Measurements from ENCODE around the gene DPT.
A peak's percentile ranks its signal among the peaks of the same experiment; 100 is the strongest.
"Not testable (repeated sequence)": the region's sequence is repeated elsewhere in the genome, so short reads cannot be mapped to it uniquely, and the experiment has no call there.

DPT gene

DNA sequence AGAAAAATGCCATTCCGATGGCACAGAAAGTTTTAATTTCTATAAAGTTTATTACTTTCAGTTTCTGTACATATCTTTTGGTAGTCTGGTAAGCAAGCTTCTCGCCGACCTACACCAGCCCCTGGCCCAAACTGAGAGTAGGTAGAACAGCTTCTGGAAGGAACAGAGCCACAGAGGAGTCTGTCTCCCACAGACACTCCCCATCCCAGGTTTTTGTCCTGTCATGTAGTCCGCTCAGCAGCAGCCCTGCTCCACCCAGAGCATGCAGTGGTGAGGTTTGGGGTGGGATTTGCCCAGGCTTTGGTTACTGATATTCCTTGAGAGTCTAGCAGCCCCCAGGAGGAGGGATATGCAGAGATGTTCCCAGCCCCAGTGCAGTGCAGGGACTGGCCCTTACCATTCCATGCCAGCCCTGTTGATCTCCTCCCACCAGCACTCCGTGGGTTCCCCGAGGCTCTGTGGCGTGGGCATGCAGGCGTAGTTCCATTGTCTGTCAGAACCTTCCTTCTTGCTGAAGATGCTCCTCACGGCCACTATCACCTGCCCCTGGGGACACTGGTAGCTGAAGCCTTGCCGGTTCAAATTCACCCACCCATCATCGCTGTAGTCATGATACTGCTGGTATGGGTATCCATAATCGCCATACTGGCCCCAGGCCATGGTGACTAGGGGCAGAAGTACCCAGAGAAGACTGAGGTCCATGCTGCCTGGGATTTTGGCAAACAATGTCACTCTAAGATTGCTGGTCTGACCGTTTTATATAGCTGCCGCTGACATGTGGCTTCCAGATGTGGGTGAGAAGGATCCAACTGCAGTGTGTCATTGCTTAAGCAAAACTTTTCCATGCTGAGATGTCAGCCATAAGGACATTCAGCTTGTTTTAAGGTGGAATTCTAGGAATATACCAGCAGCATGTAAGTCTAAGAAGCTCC, at the start of gene DPT:
TSS of gene DPT (minus strand) at position 734 of the 932 bp plus-strand sequence. CDS start at position 702, 32 bp downstream.
- DNase-seq: peak; percentile 73

DNA sequence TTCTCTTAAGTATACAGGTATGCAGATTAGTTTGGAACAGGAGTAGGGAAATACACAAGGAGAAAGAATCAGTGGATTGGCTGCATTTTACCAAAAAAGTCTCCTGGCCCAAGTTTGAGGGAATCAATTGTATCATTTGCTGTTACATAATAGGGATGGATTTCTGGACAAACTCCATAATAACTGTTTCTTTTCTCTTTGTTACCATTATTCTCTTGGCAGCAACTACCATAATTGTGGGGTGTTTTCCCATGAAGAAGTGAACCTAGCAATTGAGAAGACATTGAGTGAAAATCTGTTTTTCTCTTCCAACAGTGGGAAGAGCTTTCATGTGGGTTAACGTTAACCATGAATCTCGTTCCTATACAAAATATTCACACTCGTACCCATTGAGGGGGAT, 46.4 kb upstream of the DPT start:
- DNase-seq: no peak

DNA sequence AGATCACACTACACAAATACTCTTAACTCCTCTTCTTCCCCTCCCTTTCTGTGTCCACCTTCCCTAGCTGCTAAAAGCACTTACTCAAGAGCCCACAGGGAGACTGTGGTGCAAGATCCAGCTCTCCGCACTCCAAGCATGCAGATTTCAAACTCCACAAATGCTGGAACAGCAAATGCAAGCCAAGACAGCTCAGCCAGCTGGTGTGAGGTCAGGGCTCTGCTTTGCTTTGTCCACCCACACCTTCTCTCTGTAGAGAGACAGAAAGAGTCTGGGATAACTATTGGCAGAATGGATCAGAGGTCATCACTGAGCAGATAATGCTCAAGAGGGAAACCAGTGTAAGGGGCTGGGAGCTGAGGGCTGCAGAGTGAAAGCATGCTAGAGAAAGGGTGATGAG, 45.2 kb upstream of the DPT start:
- peak; percentile 17 for DNase-seq

DNA sequence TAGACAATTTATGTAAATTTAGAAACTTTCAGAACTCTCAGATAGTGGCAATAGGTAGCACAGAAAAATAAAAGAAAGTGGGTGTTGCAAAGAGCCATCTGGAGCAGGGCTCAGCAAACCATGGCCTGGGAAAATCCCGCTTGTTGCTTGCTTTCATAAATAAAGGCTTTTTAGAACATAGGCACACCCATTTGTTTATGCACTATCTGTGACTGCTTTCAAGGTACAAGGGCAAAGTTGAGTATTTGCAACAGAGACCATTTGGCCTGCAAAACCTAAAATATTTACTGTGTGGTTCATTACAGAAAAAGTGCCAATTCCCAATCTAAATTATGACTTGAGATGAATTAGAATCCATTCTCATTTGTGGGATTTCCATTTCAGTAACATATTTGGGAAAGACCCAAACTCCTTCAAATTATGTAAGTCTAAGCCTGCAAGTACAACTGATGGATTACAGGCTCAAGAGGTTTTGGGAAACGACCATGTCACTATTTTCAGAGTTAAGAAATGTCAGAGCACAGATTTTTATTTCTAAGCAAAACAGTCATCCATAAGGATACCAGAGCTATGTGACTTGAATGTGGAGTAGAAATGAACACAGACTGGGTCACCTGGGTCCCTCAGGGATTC, 43.5 kb upstream of the DPT start:
- no peak for DNase-seq

DNA sequence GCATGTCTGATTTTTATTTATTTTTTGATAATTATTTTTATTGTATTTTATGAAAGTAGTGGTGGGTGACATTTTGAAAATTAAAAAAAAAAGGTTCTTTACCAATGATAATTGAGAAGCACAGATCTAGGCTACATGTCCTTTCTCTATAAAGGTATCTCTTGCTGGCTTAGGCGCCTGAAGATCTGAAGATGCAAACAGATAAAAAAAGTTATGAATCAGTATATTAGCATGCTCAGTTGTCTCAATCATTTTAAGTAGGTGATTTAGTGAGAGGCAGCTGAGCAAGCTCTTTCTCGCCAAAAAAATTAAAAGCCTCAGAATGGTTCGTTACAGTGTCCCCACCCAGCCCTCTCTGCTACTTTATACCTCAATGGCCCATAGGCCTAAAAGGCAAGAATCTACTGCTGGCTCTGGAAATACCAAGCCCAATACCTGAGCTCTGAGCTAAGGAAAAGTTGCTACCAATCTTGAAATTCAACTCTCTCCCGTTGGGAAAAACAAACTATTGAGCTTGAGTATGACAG, 42.2 kb upstream of the DPT start:
- no peak for DNase-seq

DNA sequence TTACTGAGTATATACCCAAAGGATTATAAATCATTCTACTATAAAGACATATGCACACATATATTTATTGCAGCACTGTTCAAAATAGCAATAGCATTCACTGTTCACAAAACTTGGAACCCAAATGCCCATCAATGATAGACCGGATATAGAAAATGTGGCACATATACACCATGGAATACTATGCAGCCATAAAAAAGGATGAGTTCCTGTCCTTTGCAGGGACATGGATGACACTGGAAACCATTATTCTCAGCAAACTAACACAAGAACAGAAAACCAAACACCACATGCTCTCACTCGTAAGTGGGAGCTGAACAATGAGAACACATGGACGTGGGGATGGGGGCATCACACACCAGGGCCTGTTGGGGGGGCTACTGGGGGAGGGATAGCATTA, 40.9 kb upstream of the DPT start:
- not testable (repeated sequence) for DNase-seq

DNA sequence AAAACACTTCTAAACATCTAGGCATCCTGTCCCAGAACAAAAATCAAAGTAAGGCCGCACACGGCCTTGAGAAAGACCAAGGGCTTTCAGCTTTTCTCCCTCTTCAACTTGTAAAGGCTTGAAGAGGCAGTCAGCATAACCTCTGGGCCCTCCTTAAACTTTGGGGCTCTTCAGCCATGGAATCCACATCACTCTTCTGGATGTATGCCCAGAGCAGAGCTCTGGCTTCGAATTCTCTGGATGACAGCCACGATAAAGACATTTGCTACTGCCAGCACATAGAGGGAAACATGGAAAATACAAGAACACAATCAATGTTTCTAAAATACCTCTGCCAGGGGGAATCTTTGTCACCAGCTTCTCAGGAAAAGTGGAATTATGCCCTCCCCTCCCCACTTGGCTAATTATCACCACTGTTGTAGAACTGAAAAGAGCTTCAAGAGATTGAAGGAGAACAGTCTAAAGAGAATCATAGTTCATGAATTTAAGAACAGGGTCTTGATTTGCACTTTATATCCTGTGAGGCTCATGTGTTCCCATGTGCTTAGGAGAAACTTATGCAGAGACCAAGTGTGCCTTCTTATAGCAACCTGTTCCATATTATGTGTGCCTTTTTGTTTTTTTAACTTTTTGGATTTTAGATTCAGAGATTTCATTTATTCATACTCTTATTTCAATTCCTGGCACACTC, 39.0 kb upstream of the DPT start:
- peak; percentile 56 for DNase-seq

DNA sequence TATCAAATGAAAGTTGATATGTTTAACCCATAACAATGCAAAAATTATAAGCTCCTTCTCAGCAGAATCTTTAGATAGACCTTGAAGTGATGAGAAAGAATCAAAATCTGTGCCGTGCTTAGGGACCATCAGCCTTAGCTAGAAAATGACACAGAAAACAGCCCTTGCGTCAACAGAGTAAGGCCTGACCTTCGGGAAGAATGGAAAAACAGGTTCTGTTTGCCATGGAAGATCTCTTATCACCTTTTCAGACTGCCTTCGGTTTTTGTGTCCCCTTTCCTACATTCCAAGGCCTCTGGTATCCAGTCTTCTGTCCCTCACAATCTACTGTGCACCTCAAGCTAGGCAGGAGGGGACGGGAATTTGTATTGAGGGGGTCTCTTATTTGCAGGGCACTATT, 37.6 kb upstream of the DPT start:
- no peak for DNase-seq

DNA sequence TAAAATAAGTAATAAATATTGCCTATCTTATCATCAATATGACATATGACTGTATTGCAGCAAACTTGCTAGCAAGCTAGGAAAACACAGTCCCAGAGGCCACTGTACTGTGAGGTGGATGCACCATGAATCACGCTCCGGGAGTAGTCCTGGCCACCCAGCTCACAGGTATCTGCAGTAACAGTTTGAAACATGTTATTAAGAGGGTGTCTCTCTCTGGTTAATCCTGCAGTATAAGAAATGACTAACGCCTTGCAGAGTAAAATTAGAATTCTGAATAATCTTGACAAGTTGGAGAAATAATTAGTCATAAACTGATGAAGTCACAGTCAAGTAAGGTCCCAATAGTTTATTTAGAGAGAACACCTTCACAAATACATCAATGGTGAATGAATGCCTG, 34.0 kb upstream of the DPT start:
- DNase-seq: no peak

DNA sequence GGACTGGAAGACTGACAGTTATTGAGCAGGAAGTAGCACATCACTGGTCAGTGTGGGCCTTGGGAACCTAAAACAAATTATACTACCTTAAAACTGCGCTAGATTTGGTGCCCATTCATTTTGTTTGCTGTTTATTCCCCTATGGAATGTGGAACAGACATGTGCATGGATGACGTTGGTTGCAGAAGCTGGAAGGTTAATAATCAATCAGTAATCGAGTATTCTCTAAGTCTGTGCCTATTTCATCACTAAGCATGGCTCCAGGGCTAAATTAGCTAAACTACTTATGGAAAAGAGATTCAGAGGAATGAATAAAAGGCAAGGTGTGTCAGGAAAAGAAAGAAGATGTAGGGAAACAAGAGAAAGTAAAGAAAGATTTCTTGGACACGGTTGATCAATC, 33.5 kb upstream of the DPT start:
- DNase-seq: no peak

DNA sequence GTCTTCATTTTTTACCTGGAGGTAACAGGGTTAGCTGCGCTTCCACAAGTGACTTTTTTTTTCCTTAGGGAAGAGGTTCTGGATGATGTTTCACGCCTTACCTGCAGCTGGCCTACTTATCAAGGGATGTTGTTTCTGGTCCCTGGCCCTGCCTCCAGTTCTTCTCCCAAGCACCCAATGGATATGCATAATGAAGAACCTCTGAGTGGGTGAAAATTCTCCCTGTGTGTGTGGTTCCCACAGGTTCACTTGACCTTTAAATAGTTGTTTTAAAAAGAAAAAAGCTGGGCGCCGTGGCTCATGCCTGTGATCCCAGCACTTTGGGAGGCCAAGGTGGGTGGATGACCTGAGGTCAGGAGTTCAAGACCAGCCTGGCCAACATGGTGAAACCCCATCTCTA, 31.8 kb upstream of the DPT start:
- DNase-seq: no peak

DNA sequence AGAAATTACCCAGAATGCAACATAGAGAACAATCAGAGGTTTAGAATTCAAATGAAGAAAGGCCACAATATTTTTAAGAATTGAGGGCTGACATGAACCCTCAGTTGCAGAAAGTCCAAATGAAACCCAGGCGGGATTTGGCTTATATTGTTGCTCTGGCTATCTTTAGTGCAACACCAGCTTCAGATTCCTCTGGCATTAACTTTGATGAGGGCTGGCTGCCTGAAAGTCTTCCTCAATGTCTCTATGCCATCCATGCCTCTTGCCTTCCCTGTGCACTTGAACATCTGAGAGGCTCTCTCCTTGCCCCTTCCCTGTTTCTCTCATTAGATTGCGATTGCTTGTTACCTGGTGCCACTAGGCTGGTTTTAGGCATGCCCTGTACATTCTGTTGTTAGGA, 31.2 kb upstream of the DPT start:
- no peak for DNase-seq

DNA sequence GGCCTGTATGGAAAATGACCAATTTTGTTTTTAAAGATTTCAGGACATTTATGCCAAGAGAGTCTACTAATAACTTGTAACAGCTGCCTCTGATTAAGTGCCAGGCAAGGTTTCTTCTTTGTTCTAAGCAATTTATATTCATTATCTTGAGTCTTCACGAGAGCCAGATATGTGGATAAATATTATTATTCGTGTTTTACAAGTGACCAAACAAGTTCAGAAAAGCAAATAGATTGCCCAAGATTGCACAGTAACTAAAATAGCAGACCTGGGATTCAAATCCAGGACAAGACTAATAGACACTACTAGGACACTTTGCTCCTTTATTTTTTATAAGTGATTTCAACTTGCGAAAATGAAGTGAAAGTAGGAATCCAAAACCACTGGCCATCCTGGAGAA, 30.1 kb upstream of the DPT start:
- no peak for DNase-seq

DNA sequence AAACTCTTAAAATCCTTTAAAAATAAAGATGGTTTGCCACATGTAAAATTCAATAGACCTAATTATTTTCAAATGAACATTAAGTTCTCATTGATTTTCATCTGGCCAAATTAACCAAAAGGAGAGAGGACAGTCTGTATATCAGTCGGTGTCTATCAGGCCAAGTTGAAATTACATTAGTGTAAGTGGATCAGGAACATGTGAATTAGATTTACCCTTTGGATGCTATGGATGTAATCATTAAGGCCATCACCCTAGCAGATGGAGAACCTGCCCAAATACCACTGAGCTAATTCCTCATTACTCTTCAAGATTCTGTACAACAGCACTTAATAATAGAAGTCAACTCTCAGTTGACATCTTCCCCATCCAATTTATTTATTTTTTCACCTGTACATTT, 29.5 kb upstream of the DPT start:
- DNase-seq: no peak

DNA sequence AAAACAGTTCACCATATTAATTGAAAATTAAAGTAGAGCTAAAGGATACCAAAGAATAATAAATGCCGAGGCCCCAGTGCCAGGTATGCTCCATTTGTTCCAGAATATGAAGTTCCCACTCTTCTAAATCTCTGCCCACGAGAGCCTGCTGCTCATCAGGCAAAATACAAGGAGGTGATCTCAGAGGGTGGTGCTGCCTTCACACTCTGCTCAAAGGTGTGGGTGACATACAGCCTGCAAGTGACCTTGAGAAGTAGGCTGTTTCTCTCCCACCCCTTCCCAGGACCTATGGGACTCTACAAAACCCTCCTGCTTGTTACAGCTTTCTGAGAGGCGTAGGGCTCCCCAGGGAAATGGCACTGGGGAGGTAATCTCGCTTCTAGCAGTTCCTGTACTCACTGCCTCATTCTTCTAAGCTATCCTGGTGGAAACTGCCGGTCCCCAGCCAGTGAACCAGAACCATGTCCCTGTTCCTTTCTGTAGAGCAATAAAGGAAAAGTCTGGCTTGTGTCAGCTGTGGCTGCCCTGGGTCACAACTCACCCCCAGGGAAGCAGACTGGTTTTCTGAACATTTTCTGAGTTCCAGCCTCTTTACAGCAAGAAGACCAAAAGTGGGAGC, 26.9 kb upstream of the DPT start:
- DNase-seq: peak; percentile 44

DNA sequence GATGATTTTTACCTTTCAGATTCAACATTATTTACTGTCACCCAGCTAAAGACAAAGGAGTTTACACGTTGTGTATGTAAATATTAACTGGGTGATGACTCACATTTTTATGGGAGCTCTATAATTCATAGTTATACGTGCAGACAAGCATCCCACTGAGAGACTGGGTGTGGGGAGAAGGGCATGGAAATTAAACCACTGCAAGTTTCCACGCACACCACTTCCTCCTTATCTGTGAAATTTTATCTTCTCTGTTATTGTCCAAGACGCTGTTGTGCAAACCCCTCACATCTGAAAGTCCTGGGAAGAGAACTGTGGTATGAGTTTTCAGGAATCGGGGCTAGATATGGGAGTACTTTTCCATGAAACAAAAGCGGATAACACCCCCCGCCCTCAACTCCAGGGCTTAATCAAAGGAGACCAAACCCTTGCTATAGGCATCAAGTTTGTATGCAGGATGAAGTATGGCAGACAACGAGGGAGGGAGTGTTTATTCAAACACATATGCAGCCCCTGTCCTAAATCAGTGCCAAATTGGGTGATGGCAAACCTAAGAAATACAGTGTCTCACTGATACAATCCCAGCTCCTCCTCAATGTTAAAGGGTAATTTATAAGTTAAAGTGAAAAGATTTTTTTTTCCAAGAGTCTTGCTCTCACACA, 23.3 kb upstream of the DPT start:
- no peak for DNase-seq

DNA sequence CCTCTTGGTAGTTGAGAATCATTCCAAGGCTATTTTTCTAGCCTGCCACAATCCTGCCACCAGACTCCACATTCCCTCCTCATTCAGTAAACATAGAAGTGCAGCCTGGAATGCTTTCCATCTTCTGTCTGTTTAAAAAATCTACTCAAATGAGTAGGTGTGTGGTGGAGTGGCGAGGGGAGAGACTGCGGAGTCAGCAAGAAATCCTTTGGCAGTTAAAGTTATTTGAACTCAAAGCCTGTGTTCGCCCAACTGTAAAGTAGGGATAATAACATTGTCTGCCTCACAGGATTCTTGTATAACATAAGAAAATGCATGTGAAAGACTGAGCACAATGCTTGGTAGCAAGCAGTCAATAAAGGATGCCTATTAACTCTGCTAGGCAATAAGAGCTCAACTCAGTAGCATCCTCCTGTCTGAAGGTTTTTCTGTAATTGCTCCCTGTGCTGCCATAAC, 22.2 kb upstream of the DPT start:
- peak; percentile 75 for DNase-seq

DNA sequence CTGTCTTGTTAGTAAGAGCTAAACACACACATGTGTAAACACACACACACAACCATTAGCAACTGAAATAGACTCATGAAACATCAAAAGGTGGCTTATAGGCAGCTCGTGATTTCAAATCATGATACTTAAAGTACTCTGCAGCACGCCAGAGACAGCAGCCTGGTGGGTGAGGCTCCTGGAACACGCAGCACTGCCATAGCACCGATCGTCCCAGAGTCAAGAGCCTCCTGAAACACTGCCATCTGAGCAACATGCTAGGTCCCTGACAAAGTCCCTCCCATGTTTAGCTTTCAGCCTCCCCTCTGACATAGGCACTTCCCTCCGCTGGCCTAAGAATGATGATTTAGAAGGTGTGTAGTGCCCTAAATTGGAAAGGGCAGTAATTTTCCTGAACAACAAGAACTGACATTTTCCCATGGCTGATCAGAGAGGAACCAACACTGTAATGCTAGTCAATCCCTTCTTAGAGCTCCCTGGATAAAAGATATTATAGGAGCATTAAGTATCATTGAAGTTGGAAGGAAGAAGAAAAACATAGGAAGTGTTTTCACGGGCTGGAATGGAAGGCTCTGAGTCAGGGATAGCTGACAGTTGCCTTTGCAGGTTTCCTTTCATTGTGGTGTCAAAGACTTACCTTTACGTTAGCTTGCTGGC, 14.1 kb upstream of the DPT start:
- no peak for DNase-seq

DNA sequence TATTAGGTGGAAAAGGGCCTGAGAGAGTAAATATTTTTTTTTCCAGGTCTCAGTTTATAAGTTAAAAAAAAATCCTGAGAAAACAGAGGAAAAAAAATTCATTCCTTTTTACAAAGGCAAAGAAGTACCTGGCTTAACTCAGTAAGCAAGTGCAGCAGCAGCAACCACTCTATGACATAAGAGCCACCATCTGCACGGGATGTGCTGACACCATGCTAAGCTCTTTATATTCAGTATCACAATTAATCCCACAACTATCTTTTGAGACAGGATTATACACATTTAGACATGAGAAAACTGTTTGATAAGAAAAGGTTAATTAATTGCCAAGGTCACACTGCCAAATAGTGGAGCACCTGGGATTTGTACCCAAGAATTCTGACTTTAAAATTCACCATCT, 13.4 kb upstream of the DPT start:
- DNase-seq: no peak

DNA sequence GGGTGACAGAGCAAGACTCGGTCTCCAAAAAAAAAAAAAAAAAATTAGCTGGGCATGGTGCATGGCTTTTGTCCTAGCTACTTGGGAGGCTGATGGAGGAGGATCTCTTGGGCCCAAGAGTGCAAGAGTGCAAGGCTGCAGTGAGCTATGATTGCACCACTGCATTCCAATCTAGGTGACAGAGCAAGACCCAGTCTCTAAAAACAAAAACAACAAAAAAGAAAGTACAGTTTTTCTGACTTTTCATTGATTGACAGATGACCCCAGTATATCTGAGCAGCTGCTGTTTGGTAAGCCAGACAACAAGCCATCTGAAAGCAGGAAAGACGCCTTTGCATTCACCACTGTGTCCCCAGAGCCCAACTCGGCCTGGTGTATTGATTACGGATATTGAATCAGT, 10.9 kb upstream of the DPT start:
- no peak for DNase-seq

DNA sequence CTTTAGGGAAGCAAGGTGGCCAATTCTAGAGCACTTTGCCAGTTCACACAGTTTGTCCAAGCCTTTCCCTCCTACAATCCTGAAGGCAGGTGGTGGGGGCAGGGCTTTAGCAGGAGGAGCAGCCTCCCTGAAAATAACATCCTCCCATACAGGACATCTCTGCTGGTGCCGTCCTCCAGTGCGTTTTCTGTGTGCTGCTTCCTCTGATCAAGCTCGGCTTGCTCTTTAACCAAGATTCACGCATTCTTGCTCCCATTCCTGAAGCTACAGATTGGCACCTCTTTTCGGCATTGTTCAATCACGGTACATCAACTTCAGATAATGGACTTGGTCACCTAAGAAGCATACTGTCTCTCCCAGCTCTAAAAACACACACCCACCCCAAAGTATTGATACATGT, 7.5 kb upstream of the DPT start:
- DNase-seq: no peak

DNA sequence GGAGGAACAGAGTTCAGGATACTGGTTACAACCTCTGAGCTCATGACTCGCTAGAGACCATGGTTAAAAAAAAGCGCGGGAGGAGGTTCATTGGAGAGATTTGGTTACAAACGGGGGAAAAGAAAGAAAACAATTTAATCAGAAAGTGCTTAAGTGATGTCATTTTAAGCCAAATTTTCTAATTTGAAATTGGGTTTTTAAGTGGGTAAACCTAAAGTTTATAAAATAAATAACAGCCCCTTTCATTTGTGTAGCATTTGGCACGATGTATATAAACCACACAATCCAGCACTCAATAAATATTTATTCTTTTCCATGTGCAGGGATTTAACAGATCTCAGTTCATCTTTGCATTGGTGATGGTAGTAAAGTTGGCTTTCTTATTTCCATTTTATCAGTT, 7.0 kb upstream of the DPT start:
- DNase-seq: no peak

Measured in eye (tissue), 1 donor.